DMS153 (cell line): ENCODE data around the gene TGM1.
"Not testable (repeated sequence)": the region's sequence is repeated elsewhere in the genome, so short reads cannot be mapped to it uniquely, and the experiment has no call there.

Source experiments
- DNase-seq: peaks from one replicate; lab custom pipeline; 2025; lab: John Stamatoyannopoulos, UW

The TGM1 gene

GRCh38 chr14:24206260-24207103, 56.5 kb downstream of the TGM1 start:
- no peak for DNase-seq

- no peak for DNase-seq
Measured at GRCh38 chr14:24204163-24205146, 58.5 kb downstream of the TGM1 start.

- not testable (repeated sequence) for DNase-seq
Measured at GRCh38 chr14:24203249-24203886, 59.6 kb downstream of the TGM1 start.

GRCh38 chr14:24202538-24202937, 60.4 kb downstream of the TGM1 start:
- not testable (repeated sequence) for DNase-seq
